Testis (tissue), 2 donors: ENCODE data around the gene ARV1.
"Not testable (repeated sequence)": the region's sequence is repeated elsewhere in the genome, so short reads cannot be mapped to it uniquely, and the experiment has no call there.

Source experiments
- CTCF ChIP-seq, 3 experiments: fragments of 450-650 bp in 2 of 3; fragments of 200-600 bp in 1 of 3; sonication (generic) in 1 of 3; IDR thresholded peaks; one replicate each; pipeline ENCODE4 v1.5.1; 2016 to 2019; ENCODE audit warnings: antibody characterized with exemption in 3 of 3, mild to moderate bottlenecking in 2 of 3, moderate library complexity in 1 of 3
- POLR2A ChIP-seq: fragments of 450-650 bp; IDR thresholded peaks from one replicate; pipeline ENCODE4 v1.6.1; 2017; ENCODE audit warnings: antibody characterized with exemption, mild to moderate bottlenecking, moderate library complexity

GRCh38 chr1:231047529-231047928, 68.6 kb downstream of the ARV1 start:
- not testable (repeated sequence) for TF ChIP-seq CTCF (IDR thresholded peaks at IDR 0.05); POLR2A
